Occipital lobe (tissue), 2 donors: ENCODE data around the gene GNB3. TPM values are rescaled to one million over a fixed set of nuclear protein-coding genes. Genes with fewer than 3 reads are reported as not detected.
A peak's percentile ranks its signal among the peaks of the same experiment; 100 is the strongest.

Source experiments
- DNase-seq: peaks from one replicate; lab custom pipeline; 2025; lab: John Stamatoyannopoulos, UW
- total RNA-seq: library from RNA; depleted of rRNA; stranded (reverse); fragments of >200 nt; gene quantifications from one replicate; pipeline ENCODE4 v1.2.3, GENCODE V29; 2014

Gene GNB3
- total RNA-seq: 0.94 TPM

GRCh38 chr12:6840761-6841515 is at the start of gene GNB3:
Gene GNB3, plus strand, starts transcription at chr12:6840925. Its CDS starts 363 bp downstream, at chr12:6841288.
- DNase-seq: no peak

GRCh38 chr12:6791931-6792520 is 48.7 kb upstream of the GNB3 start:
- DNase-seq: no peak

DNA sequence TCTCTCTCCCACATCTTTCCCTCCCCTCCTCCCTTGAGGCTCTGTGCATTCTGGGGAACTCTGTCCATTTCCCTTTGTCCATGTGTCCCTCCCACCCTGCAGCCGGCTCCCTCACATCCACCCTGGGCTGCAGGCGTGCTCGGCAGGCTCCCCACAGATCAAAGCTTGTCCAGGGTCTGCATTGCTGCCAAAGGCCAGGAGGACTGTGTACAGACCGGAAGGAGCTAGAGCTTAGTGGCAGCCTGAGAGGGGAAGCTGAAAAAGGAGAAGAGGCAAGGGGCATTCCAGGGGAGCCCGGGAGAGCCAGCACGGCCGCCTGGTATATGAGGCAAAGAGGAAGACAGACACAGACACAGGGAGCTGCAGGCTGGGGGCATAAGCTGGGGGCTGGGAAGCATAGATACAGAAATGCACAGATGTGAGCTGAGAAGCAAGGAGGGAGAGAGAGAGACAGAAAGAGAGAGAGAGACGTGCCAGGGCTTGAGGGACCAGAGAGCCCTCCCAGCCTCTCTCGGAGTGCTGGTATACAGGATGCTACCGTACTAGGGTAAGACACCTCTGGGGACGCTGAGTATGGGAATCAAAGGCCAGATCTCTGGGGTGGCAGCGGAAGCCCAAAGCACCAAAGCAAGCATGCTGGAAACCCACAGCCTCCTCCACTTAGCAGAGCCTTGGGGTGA is 48.1 kb upstream of the GNB3 start:
- DNase-seq: no peak

DNA sequence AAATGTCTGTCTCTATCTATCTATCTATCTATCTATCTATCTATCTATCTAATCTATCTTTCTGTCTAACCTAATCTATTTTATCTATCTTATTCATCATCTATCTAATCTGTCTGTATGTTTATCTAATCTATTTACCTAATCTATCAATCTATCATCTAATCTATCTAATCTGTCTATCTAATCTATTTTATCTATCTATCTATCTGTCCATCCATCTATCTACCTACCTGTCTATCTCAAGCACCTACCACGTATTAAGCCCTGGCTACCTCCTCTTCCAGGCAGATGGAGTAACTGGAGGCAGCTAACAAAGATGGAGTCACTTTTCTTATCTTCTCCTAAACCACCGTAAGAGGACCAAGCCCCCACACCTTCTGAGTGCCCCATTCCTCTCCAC is 45.6 kb upstream of the GNB3 start:
- DNase-seq: no peak

DNA sequence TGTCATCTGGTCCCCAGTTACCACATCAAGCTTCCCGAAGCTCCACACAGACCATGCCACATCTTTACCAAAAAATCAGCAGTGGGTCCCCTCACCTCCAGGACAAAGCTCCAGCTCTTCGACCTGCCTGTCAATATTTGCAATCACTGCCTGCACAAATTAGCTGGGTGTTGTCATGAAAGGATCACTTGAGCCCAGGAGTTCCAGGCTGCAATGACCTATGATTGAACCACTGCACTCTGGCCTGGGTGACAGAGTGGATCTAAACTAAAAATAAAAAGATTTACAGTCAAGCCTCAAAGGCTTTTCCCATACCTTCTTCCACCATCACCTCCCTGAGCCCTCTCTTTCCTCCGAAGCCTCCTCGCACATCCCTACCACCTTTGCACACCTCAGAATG is 44.1 kb upstream of the GNB3 start:
- DNase-seq: no peak

DNA sequence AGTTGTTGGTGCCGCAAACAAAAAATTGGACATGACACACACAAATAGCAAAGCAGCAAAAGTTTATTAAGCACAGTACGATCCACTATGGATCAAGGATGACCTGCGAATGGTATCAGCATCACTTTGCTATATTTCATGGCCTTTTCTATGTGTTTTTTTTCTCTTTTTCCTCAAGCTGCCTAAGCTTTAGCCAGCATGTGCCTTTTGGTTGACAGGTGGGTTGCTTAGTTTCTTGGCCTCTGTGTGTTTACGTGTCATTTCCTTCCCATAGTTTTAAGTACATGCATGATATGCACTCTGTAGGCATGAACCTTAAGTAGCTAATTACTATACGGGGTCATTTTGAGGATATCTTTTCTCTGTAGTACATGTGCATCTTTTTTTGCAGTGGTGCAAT is 41.6 kb upstream of the GNB3 start:
- DNase-seq: no peak

DNA sequence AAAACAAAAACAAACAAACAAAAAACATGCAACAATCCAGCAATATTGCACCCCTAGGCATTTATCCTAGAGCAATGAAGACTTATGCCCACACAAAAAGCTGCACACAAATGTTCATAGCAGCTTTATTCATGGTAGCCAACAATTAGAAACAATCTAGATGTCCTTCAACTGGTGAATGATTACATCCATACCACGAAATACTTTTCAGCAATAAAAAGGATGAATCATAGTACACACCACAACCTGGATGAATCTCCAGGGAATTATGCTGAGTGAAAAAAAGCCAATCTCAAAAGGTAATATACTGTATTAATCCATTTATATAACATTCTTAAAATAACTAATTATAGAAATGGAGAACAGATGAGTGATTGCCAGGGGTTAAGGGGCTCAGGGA is 33.6 kb upstream of the GNB3 start:
- DNase-seq: no peak

- DNase-seq: no peak
Measured at GRCh38 chr12:6809056-6809455, 31.7 kb upstream of the GNB3 start.

DNA sequence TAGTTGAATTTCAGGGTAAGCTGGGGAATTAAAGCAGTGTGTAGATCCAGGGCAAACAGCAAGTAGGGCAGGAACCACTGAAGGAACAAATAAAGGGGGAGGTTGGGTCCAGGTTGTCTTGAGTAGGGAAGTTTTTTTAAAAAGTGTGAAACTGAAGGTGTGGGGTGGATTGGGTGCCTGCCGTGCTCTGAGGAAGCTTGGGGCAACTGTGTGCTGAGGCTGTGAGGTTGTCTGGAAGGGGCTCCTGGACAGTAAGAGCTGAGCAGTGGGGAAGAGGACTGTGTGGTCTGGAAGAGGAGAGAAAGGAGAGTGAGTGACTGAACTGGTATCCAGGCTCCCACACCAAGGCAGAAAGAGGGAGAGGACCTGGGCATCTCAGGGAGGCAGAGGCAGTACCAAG is 30.0 kb upstream of the GNB3 start:
- no peak for DNase-seq

- no peak for DNase-seq
Measured at GRCh38 chr12:6813363-6813762, 27.4 kb upstream of the GNB3 start.

DNA sequence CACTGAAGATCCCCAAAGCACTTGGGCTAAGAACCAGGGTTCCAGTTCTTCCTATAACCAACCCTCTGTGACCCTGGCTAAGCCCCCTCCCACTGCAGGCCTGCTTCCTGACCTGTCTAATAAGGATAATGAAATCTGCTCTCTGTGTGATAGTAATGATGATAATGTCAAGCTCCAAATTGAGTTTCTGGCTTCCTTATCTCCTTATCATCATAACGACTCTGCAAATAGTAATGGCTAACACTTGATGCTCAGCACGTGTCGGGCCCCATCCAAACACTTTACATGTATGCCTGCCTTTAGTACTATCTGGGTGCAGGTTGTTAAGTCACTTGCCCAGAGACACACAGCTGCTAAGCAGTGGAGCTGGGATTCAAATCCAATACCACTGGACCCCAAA is 24.1 kb upstream of the GNB3 start:
- DNase-seq: no peak

DNA sequence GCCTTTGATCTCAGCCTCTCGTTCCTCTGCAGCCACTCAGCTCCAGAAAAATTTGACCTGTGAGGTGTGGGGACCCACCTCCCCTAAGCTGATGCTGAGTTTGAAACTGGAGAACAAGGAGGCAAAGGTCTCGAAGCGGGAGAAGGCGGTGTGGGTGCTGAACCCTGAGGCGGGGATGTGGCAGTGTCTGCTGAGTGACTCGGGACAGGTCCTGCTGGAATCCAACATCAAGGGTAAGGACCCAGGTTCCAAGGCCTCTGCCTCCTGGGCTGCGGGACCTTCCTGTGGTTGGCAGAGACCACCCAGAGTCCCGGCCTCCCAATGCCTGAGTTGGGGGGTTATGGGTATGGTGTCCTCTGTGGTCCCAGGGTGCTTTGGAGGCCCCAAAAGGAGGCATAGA is 23.6 kb upstream of the GNB3 start:
- no peak for DNase-seq

DNA sequence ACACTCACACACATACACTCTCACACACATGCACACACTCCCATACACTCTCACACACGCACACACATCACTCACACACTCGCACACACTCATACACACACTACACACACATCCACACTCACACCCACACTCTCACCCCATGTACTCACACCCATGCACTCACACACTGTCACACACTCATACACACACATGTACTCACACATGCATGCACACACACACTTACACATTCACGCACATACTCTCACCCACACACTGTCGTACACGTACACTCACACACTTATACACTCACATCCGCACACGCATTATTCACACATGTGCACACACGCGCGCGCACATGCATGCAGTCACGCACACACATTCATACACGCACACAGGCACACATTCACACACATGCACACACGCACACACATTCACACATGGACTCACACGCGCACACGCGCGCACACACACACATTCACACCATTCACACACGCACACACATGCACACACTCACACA is 23.0 kb upstream of the GNB3 start:
- DNase-seq: no peak

DNA sequence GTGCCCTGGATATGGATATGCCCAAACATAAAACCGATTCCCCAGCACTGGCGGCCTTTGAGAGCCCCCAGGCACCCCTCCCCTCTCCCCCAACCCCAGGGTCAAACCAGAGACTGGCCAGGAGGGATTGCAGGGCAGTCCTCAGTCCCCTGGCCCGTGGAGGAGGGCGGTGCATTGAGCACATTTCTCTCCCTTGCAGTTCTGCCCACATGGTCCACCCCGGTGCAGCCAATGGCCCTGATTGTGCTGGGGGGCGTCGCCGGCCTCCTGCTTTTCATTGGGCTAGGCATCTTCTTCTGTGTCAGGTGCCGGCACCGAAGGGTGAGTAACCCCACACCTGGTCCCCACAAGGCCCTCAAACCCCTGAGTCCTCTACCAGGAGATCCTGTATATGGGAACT is 22.5 kb upstream of the GNB3 start:
- DNase-seq: no peak

DNA sequence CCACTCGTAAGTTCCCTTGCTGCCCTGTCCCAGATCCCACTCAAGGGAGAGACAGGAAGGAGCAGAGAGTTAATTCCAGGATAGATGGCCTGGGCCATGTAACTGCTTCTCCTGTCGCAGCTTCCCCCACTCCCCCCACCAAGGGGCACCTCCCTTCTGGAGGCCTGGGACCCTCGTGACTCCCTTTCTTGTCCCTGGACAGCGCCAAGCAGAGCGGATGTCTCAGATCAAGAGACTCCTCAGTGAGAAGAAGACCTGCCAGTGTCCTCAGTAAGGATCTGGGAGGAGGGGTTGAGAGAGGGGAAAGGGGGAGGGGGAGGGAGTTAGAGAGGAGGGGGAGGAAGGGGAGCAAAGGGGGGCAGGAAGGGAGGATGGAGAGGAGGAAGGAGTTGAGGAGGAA is 22.1 kb upstream of the GNB3 start:
- no peak for DNase-seq

- DNase-seq: no peak
Measured at GRCh38 chr12:6819106-6820030, 21.4 kb upstream of the GNB3 start.

DNA sequence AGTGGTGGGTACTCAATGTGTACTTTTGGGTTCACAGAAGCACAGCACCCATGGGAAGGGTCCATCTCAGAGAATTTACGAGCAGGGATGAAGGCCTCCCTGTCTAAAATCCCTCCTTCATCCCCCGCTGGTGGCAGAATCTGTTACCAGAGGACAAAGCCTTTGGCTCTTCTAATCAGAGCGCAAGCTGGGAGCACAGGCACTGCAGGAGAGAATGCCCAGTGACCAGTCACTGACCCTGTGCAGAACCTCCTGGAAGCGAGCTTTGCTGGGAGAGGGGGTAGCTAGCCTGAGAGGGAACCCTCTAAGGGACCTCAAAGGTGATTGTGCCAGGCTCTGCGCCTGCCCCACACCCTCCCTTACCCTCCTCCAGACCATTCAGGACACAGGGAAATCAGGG is 20.6 kb upstream of the GNB3 start:
- no peak for DNase-seq

DNA sequence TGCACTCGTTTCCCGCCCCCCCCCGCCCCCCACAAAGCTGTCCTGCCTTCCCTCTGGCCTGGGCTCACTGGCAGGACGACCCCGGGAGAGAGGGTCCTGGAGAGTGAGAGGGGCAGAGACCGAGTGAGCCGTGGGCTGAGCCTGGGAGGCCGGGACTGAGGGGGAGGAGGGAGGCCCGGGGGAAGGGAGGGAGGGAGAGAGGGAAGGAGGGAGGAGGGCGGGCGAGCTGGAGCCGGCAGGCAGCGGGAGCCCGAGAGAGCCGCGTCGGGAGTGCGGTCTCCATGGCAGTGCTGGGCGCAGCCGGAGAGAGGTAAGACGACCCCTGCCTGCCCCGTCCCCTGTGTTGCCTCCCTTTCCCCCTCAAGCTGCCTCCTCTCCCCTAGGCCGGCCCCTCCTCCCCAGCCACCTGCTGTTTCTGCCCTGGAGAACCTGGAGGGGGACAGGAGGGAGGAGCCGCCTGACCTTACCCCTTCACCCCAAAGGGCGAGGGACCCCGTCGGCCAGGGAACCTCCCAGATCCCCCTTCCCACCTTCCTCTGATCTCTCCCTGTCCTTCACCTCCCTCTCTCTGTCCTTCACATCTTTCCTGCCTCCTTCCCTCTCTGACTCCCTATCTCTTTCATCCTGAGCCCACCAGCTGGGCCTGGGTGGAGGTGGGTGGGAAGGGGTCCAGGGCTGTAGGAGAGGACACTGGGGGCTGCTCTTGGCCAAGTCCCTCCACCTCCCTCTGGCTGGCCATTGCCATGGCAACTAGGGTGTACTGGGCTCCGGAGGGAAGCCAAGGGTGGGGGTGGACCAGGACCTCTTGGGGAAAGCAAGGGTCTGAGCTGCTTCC is 18.9 kb upstream of the GNB3 start, which contains the start of gene GPR162:
TSS of gene GPR162 (plus strand) at position 231 of the 835 bp plus-strand sequence. CDS start 2,078 bp downstream, outside the sequence.
- peak; percentile 83 for DNase-seq

GRCh38 chr12:6822426-6823135 is 18.1 kb upstream of the GNB3 start:
- no peak for DNase-seq
